HepG2 (cell line): ENCODE results near the gene CCDC102B. TPM values are rescaled to one million over a fixed set of nuclear protein-coding genes. Genes with fewer than 3 reads are reported as not detected.

ENCODE experiments used
- ATAC-seq: fragments of 200-7000 bp; cut with Tn5 transposase; 3 replicates; pipeline ENCODE4 v1.9.1; 2020; ENCODE audit warnings: mild to moderate bottlenecking, moderate library complexity
- BruUV-seq: library from RNA; stranded (reverse); fragments of 400-500 nt; replicated peaks from 2 replicates; lab custom pipeline; 2021; lab: Mats Ljungman, UMichigan
- CTCF ChIA-PET: fragments of 300-600 bp; formaldehyde crosslinking; extraction: SDS; loops from one replicate; lab custom pipeline; 2021; ENCODE audit warnings: low total read pairs, inconsistent platforms, low intra/inter-chr PET ratio; lab: Yijun Ruan, JAX
- POLR2A ChIA-PET: fragments of 350-600 bp; sonication (Branson Sonifier 250); formaldehyde crosslinking; loops from one replicate; lab custom pipeline; 2020; ENCODE audit warnings: antibody characterized with exemption, inconsistent platforms; lab: Yijun Ruan, JAX
- DNase-seq: peaks from one replicate; pipeline ENCODE4 v3.0.0-alpha.2; 2015; ENCODE audit warnings: low spot score
- FAIRE-seq: peaks from 3 replicates; lab custom pipeline; 2011; peaks lifted over from hg19 to GRCh38; lab: Jason Lieb, UNC
- H2AFZ ChIP-seq: one replicate; pipeline ENCODE4 v1.6.1; 2011; ENCODE audit warnings: low read length, inconsistent platforms
- H3K27ac ChIP-seq: fragments of 300-600 bp; 3 replicates; pipeline ENCODE4 v1.8.0; 2011; ENCODE audit warnings: mixed run types, mild to moderate bottlenecking, mixed read lengths, low read length, inconsistent platforms; ENCODE audit not compliant: insufficient read depth; ENCODE audit errors: extremely low read length
- H3K27me3 ChIP-seq, 2 experiments: fragments of 200-600 bp in 1 of 2; 2 replicates in 1 of 2; 3 replicates in 1 of 2; pipeline versions ENCODE4 v1.6.0 to v1.8.0; 2011; ENCODE audit warnings: low read length in 2 of 2, mild to moderate bottlenecking in 2 of 2, moderate library complexity in 2 of 2, inconsistent platforms in 1 of 2; ENCODE audit not compliant: insufficient read depth in 2 of 2, control insufficient read depth in 1 of 2
- H3K36me3 ChIP-seq, 2 experiments: fragments of 200-600 bp in 1 of 2; replicated peaks in 1 of 2; 2 replicates in 1 of 2; 3 replicates in 1 of 2; pipeline versions ENCODE4 v1.5.1 to v1.8.0; 2011; ENCODE audit warnings: low read length in 2 of 2, inconsistent platforms in 1 of 2; ENCODE audit not compliant: insufficient read depth in 2 of 2, control insufficient read depth in 1 of 2
- H3K4me1 ChIP-seq: 2 replicates; pipeline ENCODE4 v1.5.1; 2012; ENCODE audit warnings: low read length, inconsistent platforms; ENCODE audit not compliant: insufficient read depth
- H3K4me2 ChIP-seq: 2 replicates; pipeline ENCODE4 v1.6.0; 2011; ENCODE audit warnings: low read depth, low read length, inconsistent platforms
- H3K4me3 ChIP-seq, 3 experiments: fragments of 200-600 bp in 1 of 3; sonication (generic), shearing (Covaris generic) in 1 of 3; replicated peaks in 1 of 3; 2 replicates each; pipeline ENCODE4 v1.5.1; 2011 to 2016; ENCODE audit warnings: low read length in 3 of 3, inconsistent platforms in 2 of 3, low read depth in 2 of 3, mild to moderate bottlenecking in 2 of 3, control low read depth in 1 of 3, mixed read lengths in 1 of 3; ENCODE audit not compliant: insufficient read depth in 1 of 3
- H3K79me2 ChIP-seq: one replicate; pipeline ENCODE4 v1.6.1; 2011; ENCODE audit warnings: low read length, inconsistent platforms; ENCODE audit not compliant: insufficient read depth
- H3K9ac ChIP-seq: 2 replicates; pipeline ENCODE4 v1.6.0; 2011; ENCODE audit warnings: mild to moderate bottlenecking, low read depth, low read length, inconsistent platforms; ENCODE audit not compliant: insufficient read depth
- H3K9me3 ChIP-seq: 2 replicates; pipeline ENCODE4 v1.5.1; 2012; ENCODE audit warnings: mild to moderate bottlenecking, low read length
- H4K20me1 ChIP-seq: 2 replicates; pipeline ENCODE4 v1.6.0; 2011; ENCODE audit warnings: inconsistent platforms, mild to moderate bottlenecking, low read length, moderate library complexity; ENCODE audit not compliant: insufficient read depth
- ARNT2 ChIP-seq: sonication (generic); formaldehyde crosslinking; IDR thresholded peaks from 2 replicates; pipeline ENCODE4 v1.8.0; 2022; ENCODE audit warnings: mild to moderate bottlenecking, low read depth, missing genetic modification reagents, moderate library complexity
- HES4 ChIP-seq: sonication (generic); formaldehyde crosslinking; IDR thresholded peaks from 2 replicates; pipeline ENCODE4 v1.9.0; 2021; ENCODE audit warnings: mild to moderate bottlenecking, missing genetic modification reagents, borderline replicate concordance
- KAT7 ChIP-seq: IDR thresholded peaks from 2 replicates; pipeline ENCODE4 v1.6.1; 2018; ENCODE audit warnings: borderline replicate concordance, missing compliant biosample characterization
- KDM5A ChIP-seq: fragments of 200-600 bp; sonication (generic); IDR thresholded peaks from 2 replicates; pipeline ENCODE4 v1.7.0; 2018; ENCODE audit warnings: antibody characterized with exemption, mild to moderate bottlenecking, low read length, borderline replicate concordance
- MTF2 ChIP-seq: sonication (generic); formaldehyde crosslinking; IDR thresholded peaks from 2 replicates; pipeline ENCODE4 v1.5.0; 2020; ENCODE audit warnings: missing genetic modification reagents, borderline replicate concordance
- PPARG ChIP-seq: conservative IDR thresholded peaks from 2 replicates; pipeline ENCODE4 v1.6.1; 2016; ENCODE audit warnings: missing biosample characterization, missing genetic modification reagents
- RFXAP ChIP-seq: sonication (generic); formaldehyde crosslinking; IDR thresholded peaks from 2 replicates; pipeline ENCODE4 v1.4.0; 2020; ENCODE audit warnings: missing genetic modification reagents, borderline replicate concordance
- SP140L ChIP-seq: sonication (generic); formaldehyde crosslinking; IDR thresholded peaks from 2 replicates; pipeline ENCODE4 v1.4.0; 2020; ENCODE audit warnings: missing genetic modification reagents, borderline replicate concordance
- TAF1 ChIP-seq: sonication (generic); formaldehyde crosslinking; IDR thresholded peaks from 2 replicates; pipeline ENCODE4 v1.4.0; 2020; ENCODE audit warnings: missing genetic modification reagents
- ZBTB20 ChIP-seq: sonication (generic); formaldehyde crosslinking; IDR thresholded peaks from 2 replicates; pipeline ENCODE4 v1.8.1; 2023; ENCODE audit warnings: missing genetic modification reagents, low read depth, mild to moderate bottlenecking, borderline replicate concordance
- ZBTB8A ChIP-seq: sonication (generic); formaldehyde crosslinking; IDR thresholded peaks from 2 replicates; pipeline ENCODE4 v1.4.0; 2020; ENCODE audit warnings: mild to moderate bottlenecking, low read depth, missing genetic modification reagents, borderline replicate concordance
- ZNF10 ChIP-seq: sonication (generic); formaldehyde crosslinking; IDR thresholded peaks from 2 replicates; pipeline ENCODE4 v1.4.0; 2020; ENCODE audit warnings: mild to moderate bottlenecking, low read depth, missing genetic modification reagents, borderline replicate concordance
- ZNF33A ChIP-seq: sonication (generic); formaldehyde crosslinking; IDR thresholded peaks from 2 replicates; pipeline ENCODE4 v1.5.1; 2020; ENCODE audit warnings: missing genetic modification reagents, mild to moderate bottlenecking, moderate library complexity, borderline replicate concordance
- ZNF354B ChIP-seq: sonication (generic); formaldehyde crosslinking; IDR thresholded peaks from 2 replicates; pipeline ENCODE4 v1.8.0; 2022; ENCODE audit warnings: mild to moderate bottlenecking, missing genetic modification reagents
- ZNF777 ChIP-seq: sonication (generic); formaldehyde crosslinking; IDR thresholded peaks from 2 replicates; pipeline ENCODE4 v1.4.0; 2020; ENCODE audit warnings: missing genetic modification reagents
- ZNF878 ChIP-seq: sonication (generic); formaldehyde crosslinking; IDR thresholded peaks from 2 replicates; pipeline ENCODE4 v1.8.1; 2023; ENCODE audit warnings: mild to moderate bottlenecking, missing genetic modification reagents, moderate library complexity
- WGBS: methylation state at CpG from one replicate; pipeline ENCODE4 v1.1.6; 2017; ENCODE audit warnings: low lambda C conversion rate; 5-methylcytosine and 5-hydroxymethylcytosine counted together
- in situ Hi-C: cut with HindIII; loops from 2 replicates; pipeline ENCODE4 v1.10.0; 2017; ENCODE audit warnings: low pct_unique_long_range_greater_than_20kb; ENCODE audit not compliant: extremely low pct_ligation_motif_present
- intact Hi-C: fragments of 100-400 bp; cut with micrococcal nuclease; formaldehyde crosslinking; loops from one replicate; pipeline ENCODE4 v1.10.0; 2022; ENCODE audit not compliant: unreplicated experiment
- polyA plus RNA-seq, 8 experiments: library from polyadenylated mRNA; depleted of rRNA in 3 of 8; stranded (reverse) in 7 of 8; unstranded in 1 of 8; fragments of >200 nt; fragmentation: Illumina TruSeq in 4 of 8; extraction: Trizol in 4 of 8; gene quantifications; 2 replicates each; pipeline versions ENCODE4 v1.2.1 to v1.2.3, GENCODE V29; 2011 to 2016; ENCODE audit warnings: low read depth in 4 of 8, missing spikeins in 1 of 8, mixed read lengths in 1 of 8; ENCODE audit not compliant: insufficient read depth in 1 of 8
- total RNA-seq, 5 experiments: library from RNA; depleted of rRNA; stranded (reverse); fragments of >200 nt; fragmentation: Illumina TruSeq; extraction: Trizol; gene quantifications; 2 replicates each; pipeline ENCODE4 v1.2.3, GENCODE V29; 2016; ENCODE audit warnings: low read depth in 1 of 5
- TF ChIP-seq, protein P1 (sequence below): sonication (generic); formaldehyde crosslinking; IDR thresholded peaks from 2 replicates; pipeline ENCODE4 v1.5.0; 2020; ENCODE audit warnings: missing genetic modification reagents

Gene CCDC102B
- total and polyA plus RNA-seq, 2 of the 13 experiments (the other 11 are each of a cell fraction or from before 2014, with no cell fraction given) = 2.3 to 3.7 TPM

DNA sequence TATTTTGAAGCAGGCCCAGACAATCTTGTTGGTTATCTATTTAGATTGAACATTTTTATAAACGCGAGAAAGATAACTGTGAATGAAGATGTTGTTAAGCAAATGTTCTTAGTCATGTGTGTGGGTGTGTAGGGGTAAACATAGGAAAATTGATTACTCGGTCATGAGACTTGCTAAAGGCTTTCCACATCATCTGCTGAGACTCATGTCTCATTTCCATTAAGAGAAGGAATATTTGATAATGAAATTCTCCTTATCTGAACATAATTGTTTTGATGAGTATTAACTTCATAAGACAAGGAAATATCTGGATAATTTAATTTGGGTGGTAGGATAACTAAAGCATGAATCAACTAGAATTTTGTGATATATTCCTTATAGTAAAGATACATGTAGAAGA, 19.7 kb downstream of the CCDC102B start:
- H3K79me2 ChIP-seq = no peaks in the 10 kb centered on the region
- in situ Hi-C loops = no loop called here
- CTCF ChIA-PET = no interaction called here
- no peak overlapping the region for H3K27ac ChIP-seq
- ATAC-seq = no peak
- no peak overlapping the region for H3K9ac ChIP-seq
- no TSS peak for BruUV-seq
- no peaks in the 10 kb centered on the region for H3K9me3 ChIP-seq
- no peaks in the 10 kb centered on the region; a peak in 1 of 5 replicates for H3K27me3 ChIP-seq
- no peaks in the 10 kb centered on the region for H4K20me1 ChIP-seq
- 16% methylated on average over 3 of the region's 3 CpGs for WGBS
- H3K4me3 ChIP-seq = no peak overlapping the region
- DNase-seq = no peak
- H2AFZ ChIP-seq = no peak overlapping the region
- no peaks in the 10 kb centered on the region for H3K4me1 ChIP-seq
- no peaks in the 10 kb centered on the region for H3K36me3 ChIP-seq
- TF ChIP-seq ZNF878 (CRISPR knock-in tag) (no peak), SP140L (CRISPR knock-in tag) (no peak), MTF2 (CRISPR knock-in tag) (no peak), ARNT2 (CRISPR knock-in tag) (no peak), ZBTB20 (CRISPR knock-in tag) (no peak), HES4 (CRISPR knock-in tag) (no peak), ZNF33A (no peak), TAF1 (no peak), ZBTB8A (CRISPR knock-in tag) (no peak), ZNF777 (CRISPR knock-in tag) (no peak), KDM5A (no peak), RFXAP (CRISPR knock-in tag) (no peak), ZNF10 (CRISPR knock-in tag) (no peak), ZNF354B (CRISPR knock-in tag) (no peak), PPARG (CRISPR knock-in tag) (no peak), KAT7 (no peak)
- TF ChIP-seq, protein P1, sequence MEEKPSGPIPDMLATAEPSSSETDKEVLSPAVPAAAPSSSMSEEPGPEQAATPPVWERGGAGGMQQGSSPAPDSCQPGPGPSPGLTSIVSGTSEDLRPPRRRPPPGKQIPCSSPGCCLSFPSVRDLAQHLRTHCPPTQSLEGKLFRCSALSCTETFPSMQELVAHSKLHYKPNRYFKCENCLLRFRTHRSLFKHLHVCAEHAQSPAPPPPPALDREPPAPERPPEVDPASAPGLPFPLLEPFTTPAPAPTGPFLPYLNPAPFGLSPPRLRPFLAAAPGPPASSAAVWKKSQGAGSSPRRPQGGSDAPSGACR (CRISPR knock-in tag) = no peak
- no peak for FAIRE-seq
- intact Hi-C loops = no loop called here
- no peak overlapping the region for H3K4me2 ChIP-seq
- POLR2A ChIA-PET = no interaction called here
